Gastrocnemius medialis (tissue), 4 donors: ENCODE data around the gene TMCC3. TPM values are rescaled to one million over a fixed set of nuclear protein-coding genes. Genes with fewer than 3 reads are reported as not detected.
A peak's percentile ranks its signal among the peaks of the same experiment; 100 is the strongest.
"Not testable (repeated sequence)": the region's sequence is repeated elsewhere in the genome, so short reads cannot be mapped to it uniquely, and the experiment has no call there.

Source experiments
- ATAC-seq, 2 donors: fragments of 150-250 bp; one replicate each; pipeline ENCODE4 v1.9.1; 2016
- DNase-seq, 2 donors: peaks; one replicate each; pipeline ENCODE4 v3.0.0-alpha.2; 2019
- H3K27ac ChIP-seq, 4 donors: fragments of 200-600 bp; sonication (generic); 1 replicate in 1 of 4; 2 replicates in 3 of 4; pipeline ENCODE4 v1.5.1; 2016 to 2018; ENCODE audit warnings: mild to moderate bottlenecking in 2 of 4, moderate library complexity in 1 of 4
- H3K27me3 ChIP-seq, 3 donors: fragments of 200-600 bp; sonication (generic) in 2 of 3; 1 replicate in 1 of 3; 2 replicates in 2 of 3; pipeline versions ENCODE4 v1.5.1 to v1.6.0; 2016 to 2019; ENCODE audit warnings: mild to moderate bottlenecking in 1 of 3, moderate library complexity in 1 of 3
- H3K36me3 ChIP-seq, 2 donors: fragments of 200-600 bp; sonication (generic) in 1 of 2; one replicate each; pipeline ENCODE4 v1.5.1; 2017 to 2018
- H3K4me1 ChIP-seq, 2 donors: fragments of 200-600 bp; sonication (generic) in 1 of 2; one replicate each; pipeline ENCODE4 v1.5.1; 2016 to 2017; ENCODE audit warnings: mild to moderate bottlenecking in 2 of 2
- H3K4me3 ChIP-seq, 4 donors: fragments of 200-600 bp; sonication (generic) in 3 of 4; 1 replicate in 1 of 4; 2 replicates in 3 of 4; pipeline ENCODE4 v1.5.1; 2016 to 2019; ENCODE audit warnings: mild to moderate bottlenecking in 2 of 4
- H3K9me3 ChIP-seq, 3 donors: fragments of 200-600 bp; sonication (generic) in 2 of 3; 1 replicate in 1 of 3; 2 replicates in 2 of 3; pipeline ENCODE4 v1.5.1; 2016 to 2019
- CTCF ChIP-seq, 5 experiments: fragments of 450-650 bp in 3 of 5; fragments of 200-600 bp in 2 of 5; sonication (generic) in 2 of 5; IDR thresholded peaks in 4 of 5; conservative IDR thresholded peaks in 1 of 5; 1 replicate in 4 of 5; 2 replicates in 1 of 5; pipeline ENCODE4 v1.5.1; 2016 to 2019; ENCODE audit warnings: antibody characterized with exemption in 5 of 5, mild to moderate bottlenecking in 3 of 5, moderate library complexity in 3 of 5
- POLR2A ChIP-seq, 2 donors: fragments of 450-650 bp; IDR thresholded peaks; one replicate each; pipeline ENCODE4 v1.6.1; 2017; ENCODE audit warnings: antibody characterized with exemption in 2 of 2, mild to moderate bottlenecking in 2 of 2, moderate library complexity in 2 of 2
- in situ Hi-C, 4 donors: fragments of 200-750 bp; cut with MboI; loops; one replicate each; pipeline versions ENCODE4 v1.15.0 to v1.8.0; 2017; ENCODE audit warnings: low sequenced_read_pairs in 4 of 4
- intact Hi-C: fragments of 100-400 bp; cut with DNase I; formaldehyde crosslinking; loops from one replicate; pipeline ENCODE4 v1.15.1; 2023; ENCODE audit warnings: low total_unique reads
- total RNA-seq, 4 donors: library from RNA; depleted of rRNA; stranded (reverse); fragments of >200 nt; gene quantifications; one replicate each; pipeline versions ENCODE4 v1.1.0 to v1.2.3, GENCODE V29; 2016

The TMCC3 gene
- total RNA-seq, 4 donors from 2014 or later, result 17.2 to 51.6 (median 39.5) TPM

DNA sequence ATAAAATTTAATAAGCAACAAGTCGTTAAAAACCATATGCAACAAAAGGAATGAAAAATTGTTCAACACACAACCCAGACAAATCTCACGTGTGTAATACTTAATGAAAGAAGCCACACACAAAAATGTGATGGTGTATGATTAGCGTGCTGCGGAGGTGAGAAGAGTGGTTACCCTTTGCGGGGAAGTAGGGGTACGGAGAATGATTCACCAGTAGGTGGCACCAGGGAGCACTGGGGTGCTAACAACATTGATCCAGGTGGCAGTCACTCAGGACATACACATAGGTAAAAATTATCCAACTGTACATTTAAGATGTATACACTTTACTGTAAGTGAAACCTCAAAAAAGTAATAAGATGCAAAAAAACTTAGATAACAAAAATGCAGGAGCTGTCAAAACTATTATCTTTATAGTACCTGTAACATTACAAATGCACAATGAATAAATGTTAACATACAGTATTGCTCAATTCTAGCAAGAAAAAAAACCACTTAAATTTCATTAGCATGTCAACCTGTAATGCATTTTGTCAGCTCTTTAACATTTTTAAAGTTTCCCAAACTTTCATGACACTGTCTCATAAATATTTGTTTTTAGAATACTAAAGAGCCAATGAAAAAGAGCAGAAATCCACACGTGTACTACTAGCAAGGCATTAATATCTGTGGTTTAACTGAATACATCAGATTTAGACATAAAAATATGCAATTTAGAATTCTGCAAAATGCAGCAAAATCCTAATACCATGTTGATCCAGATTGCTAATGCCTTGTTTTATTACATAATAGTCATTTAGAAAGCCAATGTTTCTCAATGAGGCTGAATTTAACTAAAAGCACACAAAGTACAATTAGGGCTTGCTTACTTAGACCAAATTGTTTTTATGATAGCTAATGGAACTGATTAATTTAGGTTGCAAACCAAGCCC, 46.7 kb downstream of the TMCC3 start:
- peak; percentile 54 to 82 (median 64) for TF ChIP-seq CTCF (IDR thresholded peaks at IDR 0.05 in 4 of 5, conservative IDR thresholded peaks at IDR 0.05 in 1 of 5)
- TF ChIP-seq POLR2A (IDR thresholded peaks at IDR 0.05), result no peak
- Histone ChIP-seq H3K9me3 (no peaks in the 10 kb centered on the region), H3K27ac (peak overlapping the region in 1 of 4 donors; percentile 73), H3K4me1 (peaks cover 38 to 40% of the 10 kb centered on the region in 2 donors), H3K36me3 (no peaks in the 10 kb centered on the region), H3K4me3 (no peak overlapping the region), H3K27me3 (no peaks in the 10 kb centered on the region)
- intact Hi-C loops, result loop anchor here (5.0 kb wide), 1 partner anchor 49 kb away; the partner anchor contains the start of gene TMCC3
- ATAC-seq, result peak in 1 of 2 donors; percentile 60
- in situ Hi-C loops, result no loop called here
- DNase-seq, result no peak

DNA sequence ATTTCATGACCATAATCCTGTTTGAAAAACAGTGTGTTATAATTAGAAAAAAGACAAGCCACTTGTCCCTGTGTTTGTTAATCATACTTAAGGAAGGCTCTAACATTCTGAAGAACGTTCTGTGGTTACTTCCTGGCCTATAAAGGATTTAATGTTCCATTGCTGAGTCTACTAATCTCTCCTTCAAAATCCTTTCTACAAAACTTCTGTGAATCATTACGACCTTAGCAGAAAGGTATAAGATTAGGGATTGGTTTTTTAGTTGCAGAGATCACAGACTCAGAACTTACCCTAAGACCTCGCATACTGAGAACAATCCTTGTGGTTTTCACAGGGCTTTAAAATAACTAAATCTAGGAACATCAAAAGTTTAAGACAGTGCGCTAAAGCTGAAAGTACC, 48.3 kb downstream of the TMCC3 start:
- Histone ChIP-seq H3K4me3 (no peak overlapping the region), H3K9me3 (no peaks in the 10 kb centered on the region), H3K27me3 (no peaks in the 10 kb centered on the region), H3K27ac (peak overlapping the region in 3 of 4 donors; percentile 9 to 73 (median 56)), H3K36me3 (no peaks in the 10 kb centered on the region), H3K4me1 (peaks cover 44 to 48% of the 10 kb centered on the region in 2 donors)
- intact Hi-C loops, result loop anchor here (5.0 kb wide), 1 partner anchor 50 kb away; the partner anchor contains the start of gene TMCC3
- DNase-seq (no peak), ATAC-seq (peak in 1 of 2 donors; percentile 79)
- TF ChIP-seq POLR2A (IDR thresholded peaks at IDR 0.05) (no peak), CTCF (IDR thresholded peaks at IDR 0.05 in 4 of 5, conservative IDR thresholded peaks at IDR 0.05 in 1 of 5) (no peak)
- in situ Hi-C loops, result no loop called here

- intact Hi-C loops, result loop anchor here (5.0 kb wide), 1 partner anchor 51 kb away; the partner anchor contains the start of gene TMCC3
- Histone ChIP-seq H3K4me1 (peaks cover 49 to 52% of the 10 kb centered on the region in 2 donors), H3K27ac (peak overlapping the region in 1 of 4 donors; percentile 73)
- H3K27me3 ChIP-seq, H3K36me3 ChIP-seq, in situ Hi-C loops, DNase-seq, H3K4me3 ChIP-seq, ATAC-seq, H3K9me3 ChIP-seq: not testable (repeated sequence)
Measured at GRCh38 chr12:94601307-94601706, 49.0 kb downstream of the TMCC3 start.

DNA sequence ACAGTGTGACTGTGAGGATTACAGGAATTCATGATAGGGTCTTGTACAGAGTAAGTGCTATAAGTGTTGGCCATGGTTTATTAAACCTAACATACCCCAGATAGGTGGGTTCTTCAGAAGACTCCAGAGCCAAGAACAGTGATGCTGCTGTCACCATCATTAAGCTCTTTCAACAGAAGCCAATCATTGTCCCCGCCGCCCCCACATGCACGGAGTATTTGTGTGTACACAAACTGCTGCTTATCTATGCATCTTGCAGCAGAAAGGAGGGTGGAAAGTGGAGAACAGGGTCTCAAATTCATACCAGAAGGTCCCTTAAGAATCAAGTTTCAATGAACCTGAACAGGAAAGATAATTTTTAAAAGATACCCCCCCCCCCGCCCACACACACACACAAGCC, 51.2 kb downstream of the TMCC3 start:
- DNase-seq (no peak), ATAC-seq (no peak)
- no peaks in the 10 kb centered on the region for H3K9me3 ChIP-seq
- TF ChIP-seq POLR2A (IDR thresholded peaks at IDR 0.05) (no peak), CTCF (IDR thresholded peaks at IDR 0.05 in 4 of 5, conservative IDR thresholded peaks at IDR 0.05 in 1 of 5) (no peak)
- intact Hi-C loops (loop anchor here (2.0 to 5.0 kb wide), 2 partner anchors 16 to 113 kb away; no protein-coding TSS in a partner anchor), in situ Hi-C loops (loop anchor here in 1 of 4 donors (5.0 kb wide), 1 partner anchor 48 kb away; no protein-coding TSS in a partner anchor)
- H3K27me3 ChIP-seq, result no peaks in the 10 kb centered on the region
- H3K4me3 ChIP-seq, result no peak overlapping the region
- H3K4me1 ChIP-seq, result peaks cover 62 to 66% of the 10 kb centered on the region in 2 donors
- H3K36me3 ChIP-seq, result no peaks in the 10 kb centered on the region
- H3K27ac ChIP-seq, result no peak overlapping the region

- H3K27me3 ChIP-seq, result no peaks in the 10 kb centered on the region
- H3K36me3 ChIP-seq, result no peaks in the 10 kb centered on the region
- H3K4me3 ChIP-seq, result no peak overlapping the region
- no peaks in the 10 kb centered on the region for H3K9me3 ChIP-seq
- intact Hi-C loops (loop anchor here (5.0 kb wide), 1 partner anchor 115 kb away; no protein-coding TSS in a partner anchor), in situ Hi-C loops (loop anchor here in 1 of 4 donors (5.0 kb wide), 1 partner anchor 50 kb away; no protein-coding TSS in a partner anchor)
- peak overlapping the region in 3 of 4 donors; percentile 54 to 78 (median 68) for H3K27ac ChIP-seq
- DNase-seq (no peak), ATAC-seq (no peak)
- H3K4me1 ChIP-seq, result peaks cover 65 to 70% of the 10 kb centered on the region in 2 donors
- TF ChIP-seq CTCF (IDR thresholded peaks at IDR 0.05 in 4 of 5, conservative IDR thresholded peaks at IDR 0.05 in 1 of 5) (no peak), POLR2A (IDR thresholded peaks at IDR 0.05) (no peak)
Measured at GRCh38 chr12:94597268-94597667, 53.1 kb downstream of the TMCC3 start.
